GM19043 (cell line): Measurements from ENCODE around the gene RFX1.

Source experiments
- ATAC-seq: cut with Tn5 transposase; IDR thresholded peaks from one replicate; pipeline ENCODE4 v1.9.1; 2021; ENCODE audit warnings: low read depth; ENCODE audit not compliant: unreplicated experiment

RFX1 gene

DNA sequence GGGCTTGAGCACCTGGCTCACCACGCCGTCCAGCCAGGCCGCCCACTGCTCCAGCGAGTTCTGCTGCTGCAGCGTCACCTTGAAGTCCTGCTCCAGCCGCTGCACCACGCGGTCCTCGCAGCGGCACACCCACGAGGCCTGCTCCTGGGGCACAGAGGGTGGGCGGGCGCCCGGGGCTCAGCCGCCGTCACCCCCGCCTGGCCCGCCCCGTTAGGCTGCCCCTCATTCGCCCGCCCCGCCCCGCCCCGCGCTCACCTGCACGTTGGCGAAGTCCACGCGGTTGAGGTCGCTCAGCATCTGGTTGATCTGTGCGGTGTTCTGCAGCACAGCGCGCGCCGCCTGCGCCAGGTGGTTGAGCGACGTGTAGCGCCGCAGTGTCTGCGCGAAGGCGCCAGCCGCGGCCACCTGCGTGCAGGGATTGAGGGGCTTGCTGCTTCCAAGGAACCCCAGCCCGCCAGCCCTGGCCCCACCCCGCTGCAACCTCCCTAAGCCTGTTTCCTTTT, 42.5 kb downstream of the RFX1 start:
- no peak for ATAC-seq

GRCh38 chr19:13962699-13963602, 43.2 kb downstream of the RFX1 start:
- no peak for ATAC-seq

DNA sequence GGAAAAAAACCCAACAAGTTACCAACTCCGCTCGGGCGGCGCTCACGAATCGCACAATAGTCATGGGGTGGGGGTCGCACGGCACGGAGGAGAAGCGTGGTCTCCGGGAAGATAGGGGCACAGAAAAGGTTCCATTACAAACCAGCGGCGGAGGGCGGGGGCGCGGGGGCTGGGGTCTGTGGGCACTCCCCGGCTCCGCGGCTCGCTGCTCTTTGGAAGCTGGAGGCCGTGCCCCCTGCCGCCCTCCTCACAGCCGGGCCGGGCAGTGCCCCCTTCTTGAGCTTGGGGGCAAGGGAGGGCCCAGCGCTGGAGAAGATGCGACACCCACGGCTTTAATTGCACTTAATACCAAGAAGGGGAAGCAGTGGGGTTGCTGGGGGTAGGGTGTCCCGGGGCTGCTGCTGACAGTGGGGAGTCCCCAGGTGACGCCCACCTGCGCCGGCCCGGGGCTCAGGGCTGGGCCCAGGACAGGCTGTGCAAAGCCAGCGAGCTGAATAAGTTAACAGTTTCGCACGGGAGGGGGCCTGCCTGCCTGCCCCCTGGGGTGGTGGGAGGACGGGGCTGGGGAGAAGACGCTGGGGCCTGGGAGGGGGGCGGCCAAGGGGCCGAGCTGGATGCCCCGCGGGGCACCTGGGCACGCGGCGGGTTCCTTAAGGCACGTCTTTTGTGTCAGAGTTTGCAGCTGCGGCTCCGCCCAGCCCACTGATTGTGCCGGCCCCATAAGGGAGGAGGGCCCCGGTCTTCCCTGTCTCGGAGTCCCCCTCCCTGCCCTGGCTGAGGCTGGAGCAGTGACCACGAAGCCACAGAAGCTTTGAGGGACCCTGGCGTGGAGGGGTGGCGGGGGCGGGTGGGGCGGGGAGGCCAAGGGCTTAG, 44.1 kb downstream of the RFX1 start:
- ATAC-seq: no peak

GRCh38 chr19:13960863-13961784, 45.0 kb downstream of the RFX1 start:
- no peak for ATAC-seq

GRCh38 chr19:13959962-13960862, 45.9 kb downstream of the RFX1 start:
- ATAC-seq: no peak

GRCh38 chr19:13959141-13959961, 46.8 kb downstream of the RFX1 start:
- no peak for ATAC-seq

- ATAC-seq: no peak
These were observed 48.1 kb downstream of the RFX1 start for GRCh38 chr19:13958043-13958442.

DNA sequence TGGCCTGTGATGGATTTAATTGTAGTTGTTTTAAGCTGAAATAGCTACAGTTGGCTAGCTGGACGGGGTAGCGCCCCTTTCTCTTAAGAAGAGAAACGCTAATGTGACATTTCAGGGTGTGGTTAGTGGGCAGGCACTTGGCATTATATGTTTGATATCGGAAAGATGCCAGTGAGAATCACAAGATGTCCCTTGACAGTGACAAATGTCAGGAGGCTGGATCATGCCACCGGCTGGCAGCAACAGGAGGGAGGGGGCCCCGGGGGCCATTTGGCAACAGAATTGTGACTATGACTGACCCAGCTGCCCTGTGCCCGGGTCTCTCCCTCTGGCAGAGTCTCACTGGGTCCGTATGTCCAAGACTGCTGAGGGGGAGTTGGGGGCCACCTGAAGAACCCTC, 49.1 kb downstream of the RFX1 start:
- no peak for ATAC-seq

DNA sequence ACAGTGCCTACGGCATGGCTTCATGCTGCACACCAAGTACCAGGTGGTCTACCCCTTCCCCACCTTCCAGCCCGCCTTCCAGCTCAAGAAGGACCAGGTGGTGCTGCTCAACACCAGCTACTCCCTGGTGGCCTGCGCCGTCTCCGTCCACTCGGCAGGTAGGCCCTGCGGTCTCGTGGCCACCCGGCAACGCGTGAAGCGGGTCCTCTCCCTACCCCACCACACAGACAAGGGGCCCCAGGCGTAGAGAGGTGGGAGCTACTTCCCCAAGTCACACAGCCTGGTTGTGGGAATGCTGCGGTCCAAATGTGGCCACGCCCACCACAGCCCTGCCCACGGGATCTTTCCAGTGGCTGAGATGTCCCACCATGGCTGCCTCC, 49.8 kb downstream of the RFX1 start:
- ATAC-seq: no peak

DNA sequence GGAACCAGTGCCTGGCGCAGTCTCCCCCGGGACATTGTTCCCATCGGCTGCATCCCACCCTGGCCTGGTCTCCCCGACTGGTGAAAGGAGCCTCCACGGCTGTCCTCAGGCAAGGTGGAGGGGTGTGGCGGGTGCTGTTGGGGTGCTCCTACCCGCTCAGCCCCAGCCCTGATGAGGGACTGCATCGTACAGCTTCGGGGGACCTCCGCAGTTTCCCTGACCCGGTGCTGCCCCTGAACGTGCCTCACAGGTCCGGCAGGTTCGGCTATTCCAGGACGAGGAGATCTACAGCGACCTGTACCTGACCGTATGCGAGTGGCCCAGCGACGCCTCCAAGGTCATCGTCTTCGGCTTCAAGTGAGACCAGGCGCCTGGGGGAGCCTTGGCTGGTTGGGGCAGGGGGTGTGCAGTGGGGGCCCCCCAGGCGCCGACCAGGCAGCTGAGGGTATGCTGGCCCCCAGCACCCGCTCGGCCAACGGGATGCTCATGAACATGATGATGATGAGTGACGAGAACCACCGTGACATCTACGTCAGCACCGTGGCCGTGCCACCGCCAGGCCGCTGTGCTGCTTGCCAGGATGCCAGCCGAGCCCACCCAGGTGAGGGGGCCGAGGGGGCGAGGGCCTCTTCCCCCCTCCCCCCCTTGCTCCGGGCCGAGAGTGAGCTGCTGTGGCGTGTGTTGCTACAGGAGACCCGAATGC, 50.3 kb downstream of the RFX1 start:
- no peak for ATAC-seq

DNA sequence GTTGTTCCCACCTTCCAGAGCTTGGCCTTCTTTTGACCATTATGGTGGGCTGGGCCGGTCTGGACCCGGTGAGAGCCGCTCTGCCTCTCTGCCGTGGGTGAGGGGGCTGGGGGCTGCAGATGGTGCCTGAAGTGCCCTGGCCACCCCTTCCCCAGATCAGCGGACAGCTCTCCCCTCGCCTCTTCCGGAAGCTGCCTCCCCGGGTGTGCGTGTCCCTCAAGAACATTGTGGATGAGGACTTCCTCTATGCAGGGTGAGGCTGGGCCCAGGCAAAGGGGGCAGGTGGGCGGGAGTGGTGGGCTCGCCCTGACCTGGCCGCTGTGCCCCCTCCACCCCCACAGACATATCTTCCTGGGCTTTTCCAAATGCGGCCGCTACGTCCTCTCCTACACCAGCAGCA, 51.9 kb downstream of the RFX1 start:
- no peak for ATAC-seq

DNA sequence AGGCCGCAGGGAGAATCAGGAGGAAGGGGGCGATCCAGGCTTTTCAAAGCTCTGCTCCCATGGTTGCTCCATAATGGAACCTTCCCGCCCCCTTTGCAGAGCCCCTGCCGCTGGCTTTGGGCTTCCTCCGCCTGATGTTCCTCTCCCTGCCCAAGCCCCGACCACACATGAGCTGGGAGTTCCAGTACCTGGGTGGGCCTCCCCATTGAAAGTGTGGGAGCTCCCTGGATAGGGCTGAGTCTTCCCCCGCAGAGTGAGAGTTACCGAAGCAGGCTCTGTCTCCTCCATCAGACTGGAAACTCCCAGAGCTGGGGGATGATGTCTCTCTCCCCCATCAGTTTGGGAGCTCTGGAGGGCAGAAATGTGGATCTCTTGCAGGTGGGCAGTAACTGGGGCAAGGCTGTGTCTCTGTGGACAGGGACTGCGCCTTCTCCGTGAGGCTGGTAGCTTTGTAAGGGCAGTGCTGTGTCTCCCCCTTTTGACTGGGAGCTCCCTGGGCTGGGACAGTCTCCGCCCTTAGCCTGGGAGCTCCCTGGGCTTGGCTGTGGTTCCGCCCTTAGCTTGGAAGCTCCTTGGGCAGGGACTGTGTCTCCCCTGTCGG, 53.1 kb downstream of the RFX1 start:
- no peak for ATAC-seq

DNA sequence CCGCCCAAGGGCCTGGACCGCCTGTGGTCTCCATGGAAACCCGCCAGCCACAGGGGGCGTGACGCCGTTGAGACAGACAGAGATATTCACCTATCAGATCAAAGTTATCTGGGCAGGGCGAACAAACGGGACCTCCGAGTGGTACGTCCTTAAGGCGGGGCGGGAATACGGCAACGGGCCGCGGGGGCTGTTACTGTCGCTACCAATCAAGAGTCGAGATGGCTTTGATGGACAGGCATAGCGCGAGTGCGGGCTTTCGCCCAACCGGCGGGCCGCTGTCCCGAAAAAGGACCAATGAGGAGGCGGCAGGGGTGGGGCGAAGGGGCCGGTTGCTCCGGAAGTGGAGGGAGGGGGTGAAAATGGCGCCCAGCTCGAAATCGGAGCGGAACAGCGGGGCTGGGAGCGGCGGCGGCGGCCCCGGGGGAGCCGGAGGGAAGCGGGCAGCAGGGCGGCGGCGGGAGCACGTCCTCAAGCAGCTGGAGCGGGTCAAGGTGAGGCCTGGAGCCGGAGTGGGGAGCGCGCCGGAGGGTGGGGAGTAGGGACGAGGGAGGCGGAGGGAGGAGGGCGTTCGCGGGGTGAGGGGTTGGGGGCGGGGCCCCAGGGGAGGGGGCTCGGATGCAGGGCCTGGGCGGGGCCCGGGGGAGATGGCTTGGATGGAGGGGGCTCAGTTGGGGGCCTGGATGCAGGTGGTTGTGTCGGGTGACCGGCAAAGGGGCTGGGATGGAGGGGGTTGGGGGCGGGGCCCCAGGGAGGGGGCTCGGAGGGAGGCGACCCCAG, 53.8 kb downstream of the RFX1 start, which contains the start of gene DCAF15:
DCAF15 (plus strand) TSS at position 356 of the 777 bp plus-strand sequence; CDS start at position 360, 4 bp downstream.
- ATAC-seq: peak; percentile 95

DNA sequence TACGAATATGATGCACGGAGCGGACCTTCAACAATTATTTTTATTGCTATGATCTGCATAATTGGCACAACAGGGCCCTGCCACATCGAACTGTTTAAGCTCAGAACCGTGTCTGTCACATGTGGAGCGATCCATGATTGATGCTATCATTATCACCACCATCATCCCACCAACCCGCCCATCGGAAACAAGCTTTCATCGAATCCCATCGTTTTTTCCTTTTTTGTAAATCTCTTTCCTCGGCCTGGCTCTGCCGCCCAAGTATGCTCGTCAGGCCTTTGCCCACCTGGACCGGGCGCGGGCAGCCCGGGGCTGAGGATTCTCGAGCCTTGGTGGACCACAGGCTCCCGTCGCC, 54.3 kb downstream of the RFX1 start:
- peak; percentile 2 for ATAC-seq

GRCh38 chr19:13951043-13951442, 55.1 kb downstream of the RFX1 start:
- no peak for ATAC-seq

DNA sequence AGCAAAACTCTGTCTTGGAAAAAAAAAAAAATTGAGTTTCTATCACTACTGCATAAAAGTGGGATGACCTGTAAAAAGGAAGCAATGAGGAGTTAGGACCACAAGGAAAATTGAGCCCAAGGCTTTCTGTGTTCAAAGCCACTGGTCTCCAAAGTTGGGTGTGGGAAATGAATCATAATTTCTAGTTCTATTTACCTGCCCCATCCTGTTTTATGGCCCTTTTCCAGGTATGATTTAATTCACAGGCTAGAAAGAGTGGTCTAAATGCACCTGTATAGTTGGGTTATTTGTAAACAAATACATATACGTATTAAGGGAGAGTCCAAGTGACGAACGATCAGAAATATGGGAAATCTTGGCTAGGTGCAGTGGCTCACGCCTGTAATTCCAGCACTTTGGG, 59.7 kb downstream of the RFX1 start:
- no peak for ATAC-seq
